GM21717 (cell line): ENCODE measurements around the gene RMC1.
"Not testable (repeated sequence)": the region's sequence is repeated elsewhere in the genome, so short reads cannot be mapped to it uniquely, and the experiment has no call there.

ENCODE experiments used
- ATAC-seq: cut with Tn5 transposase; IDR thresholded peaks from one replicate; pipeline ENCODE4 v1.9.1; 2021; ENCODE audit warnings: mild to moderate bottlenecking, moderate library complexity; ENCODE audit not compliant: unreplicated experiment

RMC1 gene

GRCh38 chr18:23503038-23503962 lies at the start of gene RMC1:
Gene RMC1, plus strand, starts transcription at chr18:23503511. Its CDS starts 108 bp downstream, at chr18:23503619.
- peak; percentile 71 for ATAC-seq

GRCh38 chr18:23453680-23454058 lies 49.6 kb upstream of the RMC1 start:
- ATAC-seq = peak; percentile 16

- no peak for ATAC-seq
Observed at GRCh38 chr18:23456835-23457234, 46.5 kb upstream of the RMC1 start.

GRCh38 chr18:23458830-23459529 lies 44.3 kb upstream of the RMC1 start:
- ATAC-seq = no peak

- ATAC-seq = no peak
Observed at GRCh38 chr18:23459530-23459921, 43.8 kb upstream of the RMC1 start.

- no peak for ATAC-seq
Observed at GRCh38 chr18:23460285-23461273, 42.7 kb upstream of the RMC1 start.

- no peak for ATAC-seq
Observed at GRCh38 chr18:23462876-23463275, 40.4 kb upstream of the RMC1 start.

- no peak for ATAC-seq
Observed at GRCh38 chr18:23468753-23469459, 34.4 kb upstream of the RMC1 start.

- no peak for ATAC-seq
Observed at GRCh38 chr18:23470620-23471387, 32.5 kb upstream of the RMC1 start.

GRCh38 chr18:23471486-23471885 lies 31.8 kb upstream of the RMC1 start:
- no peak for ATAC-seq

- peak; percentile 49 for ATAC-seq
Observed at GRCh38 chr18:23479829-23480505, 23.3 kb upstream of the RMC1 start.

- no peak for ATAC-seq
Observed at GRCh38 chr18:23484561-23485182, 18.6 kb upstream of the RMC1 start.

- no peak for ATAC-seq
Observed at GRCh38 chr18:23485386-23485785, 17.9 kb upstream of the RMC1 start.

GRCh38 chr18:23487738-23488570 lies 15.4 kb upstream of the RMC1 start:
- peak; percentile 67 for ATAC-seq

GRCh38 chr18:23489586-23489985 lies 13.7 kb upstream of the RMC1 start:
- ATAC-seq = not testable (repeated sequence)

- no peak for ATAC-seq
Observed at GRCh38 chr18:23493654-23494053, 9.7 kb upstream of the RMC1 start.

- ATAC-seq = no peak
Observed at GRCh38 chr18:23494992-23495391, 8.3 kb upstream of the RMC1 start.
